Measurements from ENCODE around the gene TCP10L. TPM values are rescaled to one million over a fixed set of nuclear protein-coding genes. Genes with fewer than 3 reads are reported as not detected.
A peak's percentile ranks its signal among the peaks of the same experiment; 100 is the strongest.

Gene TCP10L
- total and polyA plus RNA-seq, 10 of the 15 experiments (the other 5 are each of a cell fraction or from before 2014, with no cell fraction given) = 0.11 to 0.45 (median 0.19) TPM; not detected in 3

GRCh38 chr21:32580949-32581348 is 4.4 kb downstream of the TCP10L start (continued):
- TF ChIP-seq ZNF592 (IDR thresholded peaks at IDR 0.05) (no peak), HSF1 (IDR thresholded peaks at IDR 0.05; ENCODE audit: low read depth, low read length) (no peak), CBX5 (IDR thresholded peaks at IDR 0.05; ENCODE audit: low read depth) (no peak), CHD2 (IDR thresholded peaks at IDR 0.05; ENCODE audit: borderline replicate concordance, low read depth, low read length) (no peak)

- 0 out of 3 replicates have a peak, but pooled peaks have one; percentile 40 for ATAC-seq
- H3K79me2 ChIP-seq (ENCODE audit: control insufficient read depth, insufficient read depth, low read length) = no peaks in the 10 kb centered on the region
- WGBS (ENCODE audit: insufficient coverage, insufficient replicate concordance, low lambda C conversion rate, missing lambda C conversion rate) = 52% methylated on average over 15 of the region's 15 CpGs
- intact Hi-C loops (cut with micrococcal nuclease; ENCODE audit: unreplicated experiment) (no loop called here), in situ Hi-C loops (cut with MboI) (no loop called here)
- H2AFZ ChIP-seq (ENCODE audit: control insufficient read depth, low read depth, low read length) = no peak overlapping the region
- no peaks in the 10 kb centered on the region for H3K4me1 ChIP-seq (ENCODE audit: control insufficient read depth, insufficient read depth, low read length)
- BruUV-seq (replicated peaks) = no TSS peak
- H3K27ac ChIP-seq (ENCODE audit: control insufficient read depth, insufficient read depth) = no peak overlapping the region
- CTCF ChIA-PET = interaction anchor here (0.9 kb wide), 1 partner anchor 23 kb away, joined by 3 read pairs; no protein-coding TSS in a partner anchor
- DNase-seq (ENCODE audit: low read depth, low spot score) = no peak
- FAIRE-seq = no peak
- SMC1A ChIA-PET (ENCODE audit: uncharacterized antibody, unreplicated experiment) = no interaction called here
- H3K9me3 ChIP-seq (replicated peaks; ENCODE audit: control insufficient read depth, insufficient read depth, low read length) = no peaks in the 10 kb centered on the region
- no peaks in the 10 kb centered on the region for H4K20me1 ChIP-seq (ENCODE audit: control insufficient read depth, insufficient read depth)
- RAD21 ChIA-PET (ENCODE audit: unreplicated experiment) = no interaction called here
- no peaks in the 10 kb centered on the region; a peak in 1 of 4 replicates for H3K27me3 ChIP-seq (replicated peaks in 1 of 2; ENCODE audit: control insufficient read depth in 2 of 2, insufficient read depth in 2 of 2, low read length in 1 of 2)
- H3K9ac ChIP-seq (ENCODE audit: control insufficient read depth, insufficient read depth, low read length) = no peak overlapping the region
- H3K4me3 ChIP-seq = no peak overlapping the region
- POLR2A ChIA-PET = no interaction called here
- H3K4me2 ChIP-seq (ENCODE audit: control insufficient read depth, insufficient read depth) = no peak overlapping the region
- H3K36me3 ChIP-seq (ENCODE audit: control insufficient read depth in 2 of 2, insufficient read depth in 2 of 2, low read length in 1 of 2) = no peaks in the 10 kb centered on the region
- no peak for TF ChIP-seq SMC3 (IDR thresholded peaks at IDR 0.05; ENCODE audit: borderline replicate concordance, low read length)
- no peak for TF ChIP-seq RFX5 (IDR thresholded peaks at IDR 0.05; ENCODE audit: low read depth, low read length)
- TF ChIP-seq ZNF24 (IDR thresholded peaks at IDR 0.05) = no peak
- no peak for TF ChIP-seq TCF7 (IDR thresholded peaks at IDR 0.05; ENCODE audit: borderline replicate concordance)
- TF ChIP-seq BMI1 (IDR thresholded peaks at IDR 0.05; ENCODE audit: borderline replicate concordance) = no peak
- TF ChIP-seq ZNF592 (IDR thresholded peaks at IDR 0.05) = no peak
Measured at GRCh38 chr21:32578107-32578691, 7.1 kb downstream of the TCP10L start.
